WTC11 (cell line): ENCODE results near the gene CAPN1. TPM values are rescaled to one million over a fixed set of nuclear protein-coding genes. Genes with fewer than 3 reads are reported as not detected.

ENCODE experiments used
- ATAC-seq: fragments of 200-7000 bp; cut with Tn5 transposase; 2 replicates; pipeline ENCODE4 v1.10.0; 2021; ENCODE audit warnings: mild to moderate bottlenecking, moderate library complexity
- CTCF ChIA-PET: fragments of 300-600 bp; sonication (Branson Sonifier 250); formaldehyde crosslinking; loops from one replicate; lab custom pipeline; 2021; ENCODE audit warnings: antibody characterized with exemption; lab: Charles Lee
- POLR2A ChIA-PET: fragments of 350-600 bp; sonication (Branson Sonifier 250); formaldehyde crosslinking; loops from one replicate; lab custom pipeline; 2021; ENCODE audit warnings: antibody characterized with exemption; lab: Charles Lee
- DNase-seq: peaks from one replicate; pipeline ENCODE4 v3.0.0; 2021; ENCODE audit warnings: low spot score
- H3K27ac Mint-ChIP-seq: 2 replicates; pipeline ENCODE4 v1.8.0; 2021; ENCODE audit warnings: mixed read lengths
- H3K27me3 Mint-ChIP-seq: 2 replicates; pipeline ENCODE4 v1.8.0; 2021; ENCODE audit warnings: low read depth, mild to moderate bottlenecking, moderate library complexity, mixed read lengths
- H3K36me3 Mint-ChIP-seq: 2 replicates; pipeline ENCODE4 v1.8.0; 2021; ENCODE audit warnings: mixed read lengths
- H3K4me1 Mint-ChIP-seq: 2 replicates; pipeline ENCODE4 v1.8.0; 2022; ENCODE audit warnings: mixed read lengths
- H3K4me3 Mint-ChIP-seq: 2 replicates; pipeline ENCODE4 v1.8.0; 2021; ENCODE audit warnings: mild to moderate bottlenecking, moderate library complexity, mixed read lengths
- H3K9me3 Mint-ChIP-seq: 2 replicates; pipeline ENCODE4 v1.8.0; 2021; ENCODE audit warnings: mixed read lengths
- CREB1 ChIP-seq: sonication (generic); formaldehyde crosslinking; IDR thresholded peaks from 2 replicates; pipeline ENCODE4 v1.8.0; 2023; ENCODE audit warnings: mild to moderate bottlenecking, missing genetic modification reagents
- E2F1 ChIP-seq: sonication (generic); formaldehyde crosslinking; IDR thresholded peaks from 2 replicates; pipeline ENCODE4 v1.8.0; 2022; ENCODE audit warnings: mild to moderate bottlenecking, missing genetic modification reagents
- E2F5 ChIP-seq: sonication (generic); formaldehyde crosslinking; IDR thresholded peaks from 2 replicates; pipeline ENCODE4 v1.8.1; 2022; ENCODE audit warnings: mild to moderate bottlenecking, moderate library complexity, missing genetic modification reagents
- FOXK1 ChIP-seq: sonication (generic); formaldehyde crosslinking; IDR thresholded peaks from 2 replicates; pipeline ENCODE4 v1.8.0; 2022; ENCODE audit warnings: mild to moderate bottlenecking, moderate library complexity, missing genetic modification reagents
- FOXP1 ChIP-seq: sonication (generic); formaldehyde crosslinking; IDR thresholded peaks from 2 replicates; pipeline ENCODE4 v1.8.0; 2022; ENCODE audit warnings: missing genetic modification reagents, mild to moderate bottlenecking, moderate library complexity, borderline replicate concordance
- HMGA2 ChIP-seq: fragments of 250-450 bp; sonication (Bioruptor Pico); IDR thresholded peaks from 2 replicates; pipeline ENCODE4 v1.4.0; 2021; ENCODE audit warnings: mild to moderate bottlenecking, moderate library complexity
- IRF2 ChIP-seq: sonication (generic); formaldehyde crosslinking; IDR thresholded peaks from 2 replicates; pipeline ENCODE4 v1.8.0; 2022; ENCODE audit warnings: low read depth, missing genetic modification reagents, borderline replicate concordance
- MAX ChIP-seq: sonication (generic); formaldehyde crosslinking; IDR thresholded peaks from 2 replicates; pipeline ENCODE4 v1.8.0; 2022; ENCODE audit warnings: mild to moderate bottlenecking, missing genetic modification reagents
- NR2C2 ChIP-seq: sonication (generic); formaldehyde crosslinking; IDR thresholded peaks from 2 replicates; pipeline ENCODE4 v1.8.0; 2022; ENCODE audit warnings: mild to moderate bottlenecking, missing genetic modification reagents
- PRDM15 ChIP-seq: sonication (generic); formaldehyde crosslinking; IDR thresholded peaks from 2 replicates; pipeline ENCODE4 v1.8.0; 2022; ENCODE audit warnings: missing genetic modification reagents
- PRRX2 ChIP-seq: fragments of 250-450 bp; sonication (Bioruptor Pico); IDR thresholded peaks from 2 replicates; pipeline ENCODE4 v1.8.0; 2021; ENCODE audit warnings: mild to moderate bottlenecking
- SOX15 ChIP-seq: fragments of 250-450 bp; sonication (Bioruptor Pico); IDR thresholded peaks from 2 replicates; pipeline ENCODE4 v1.9.0; 2021; ENCODE audit warnings: mild to moderate bottlenecking
- TEAD1 ChIP-seq: sonication (generic); formaldehyde crosslinking; IDR thresholded peaks from 2 replicates; pipeline ENCODE4 v1.8.0; 2022; ENCODE audit warnings: mild to moderate bottlenecking, missing genetic modification reagents
- TEAD4 ChIP-seq: sonication (generic); formaldehyde crosslinking; IDR thresholded peaks from 2 replicates; pipeline ENCODE4 v1.8.0; 2022; ENCODE audit warnings: mild to moderate bottlenecking, missing genetic modification reagents
- USF1 ChIP-seq: sonication (generic); formaldehyde crosslinking; IDR thresholded peaks from 2 replicates; pipeline ENCODE4 v1.8.0; 2022; ENCODE audit warnings: mild to moderate bottlenecking, missing genetic modification reagents
- ZBTB21 ChIP-seq: sonication (generic); formaldehyde crosslinking; IDR thresholded peaks from 2 replicates; pipeline ENCODE4 v1.8.1; 2023; ENCODE audit warnings: mild to moderate bottlenecking, missing genetic modification reagents, borderline replicate concordance
- ZMAT4 ChIP-seq: fragments of 250-450 bp; sonication (Bioruptor Pico); IDR thresholded peaks from 2 replicates; pipeline ENCODE4 v1.9.0; 2021; ENCODE audit warnings: mild to moderate bottlenecking
- total RNA-seq: library from RNA; stranded (reverse); gene quantifications from 3 replicates; pipeline ENCODE4 v1.2.3, GENCODE V29; 2021
- TF ChIP-seq, protein P1 (sequence below): sonication (generic); formaldehyde crosslinking; IDR thresholded peaks from 2 replicates; pipeline ENCODE4 v1.8.1; 2022; ENCODE audit warnings: low read depth, mild to moderate bottlenecking, moderate library complexity, missing genetic modification reagents, borderline replicate concordance
- TF ChIP-seq, protein P2 (sequence below): sonication (generic); formaldehyde crosslinking; IDR thresholded peaks from 2 replicates; pipeline ENCODE4 v1.8.1; 2023; ENCODE audit warnings: mild to moderate bottlenecking, missing genetic modification reagents
- TF ChIP-seq, protein P3 (sequence below): sonication (generic); formaldehyde crosslinking; IDR thresholded peaks from 2 replicates; pipeline ENCODE4 v1.8.1; 2023; ENCODE audit warnings: mild to moderate bottlenecking, missing genetic modification reagents, moderate library complexity

CAPN1 gene
- total RNA-seq, 1 experiment from 2014 or later = 257 TPM

DNA sequence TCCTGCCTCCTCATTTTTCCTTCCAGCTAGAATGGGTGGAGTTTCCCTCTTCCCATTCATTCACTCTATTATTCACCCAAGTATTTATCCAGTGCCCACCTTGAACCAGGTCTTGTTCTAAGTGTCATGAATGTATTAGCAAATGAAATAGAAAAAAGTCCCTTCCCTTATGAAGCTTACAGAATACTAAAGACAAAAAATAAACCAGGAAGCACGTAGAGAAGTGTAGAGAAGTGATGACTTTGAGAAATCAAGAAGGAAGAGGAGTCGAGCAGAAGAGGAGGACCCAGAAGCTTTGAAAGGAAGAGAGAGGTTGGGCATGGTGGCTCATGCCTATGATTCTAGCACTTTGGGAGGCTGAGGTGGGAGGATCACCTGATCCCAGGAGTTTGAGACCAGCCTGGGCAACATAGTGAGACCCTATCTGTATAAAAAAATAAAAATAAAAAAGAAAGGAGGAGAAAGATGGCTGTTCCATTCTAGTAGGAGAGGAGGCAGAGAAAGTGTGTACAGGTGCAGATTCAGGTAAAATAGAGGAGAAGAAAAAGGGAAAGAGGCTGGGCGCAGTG, 30.3 kb upstream of the CAPN1 start (continued):
- TF ChIP-seq PRDM15 (CRISPR knock-in tag) (no peak), ZMAT4 (CRISPR knock-in tag) (no peak)

- Mint-ChIP-seq H3K27me3 (peaks cover 35% of the 10 kb centered on the region), H3K27ac (no peak overlapping the region), H3K36me3 (no peaks in the 10 kb centered on the region), H3K4me3 (no peak overlapping the region), H3K9me3 (peaks cover 4% of the 10 kb centered on the region), H3K4me1 (no peaks in the 10 kb centered on the region)
- POLR2A ChIA-PET = no interaction called here
- DNase-seq (no peak), ATAC-seq (no peak)
- CTCF ChIA-PET = no interaction called here
- TF ChIP-seq, protein P1, sequence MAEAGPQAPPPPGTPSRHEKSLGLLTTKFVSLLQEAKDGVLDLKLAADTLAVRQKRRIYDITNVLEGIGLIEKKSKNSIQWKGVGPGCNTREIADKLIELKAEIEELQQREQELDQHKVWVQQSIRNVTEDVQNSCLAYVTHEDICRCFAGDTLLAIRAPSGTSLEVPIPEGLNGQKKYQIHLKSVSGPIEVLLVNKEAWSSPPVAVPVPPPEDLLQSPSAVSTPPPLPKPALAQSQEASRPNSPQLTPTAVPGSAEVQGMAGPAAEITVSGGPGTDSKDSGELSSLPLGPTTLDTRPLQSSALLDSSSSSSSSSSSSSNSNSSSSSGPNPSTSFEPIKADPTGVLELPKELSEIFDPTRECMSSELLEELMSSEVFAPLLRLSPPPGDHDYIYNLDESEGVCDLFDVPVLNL (CRISPR knock-in tag) = no peak
- TF ChIP-seq, protein P2, sequence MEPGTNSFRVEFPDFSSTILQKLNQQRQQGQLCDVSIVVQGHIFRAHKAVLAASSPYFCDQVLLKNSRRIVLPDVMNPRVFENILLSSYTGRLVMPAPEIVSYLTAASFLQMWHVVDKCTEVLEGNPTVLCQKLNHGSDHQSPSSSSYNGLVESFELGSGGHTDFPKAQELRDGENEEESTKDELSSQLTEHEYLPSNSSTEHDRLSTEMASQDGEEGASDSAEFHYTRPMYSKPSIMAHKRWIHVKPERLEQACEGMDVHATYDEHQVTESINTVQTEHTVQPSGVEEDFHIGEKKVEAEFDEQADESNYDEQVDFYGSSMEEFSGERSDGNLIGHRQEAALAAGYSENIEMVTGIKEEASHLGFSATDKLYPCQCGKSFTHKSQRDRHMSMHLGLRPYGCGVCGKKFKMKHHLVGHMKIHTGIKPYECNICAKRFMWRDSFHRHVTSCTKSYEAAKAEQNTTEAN (CRISPR knock-in tag) = no peak
- TF ChIP-seq FOXK1 (CRISPR knock-in tag) (no peak), MAX (no peak), HMGA2 (CRISPR knock-in tag) (no peak), E2F1 (no peak), CREB1 (CRISPR knock-in tag) (no peak), ZBTB21 (CRISPR knock-in tag) (no peak), USF1 (CRISPR knock-in tag) (no peak), SOX15 (CRISPR knock-in tag) (no peak), TEAD1 (CRISPR knock-in tag) (no peak), E2F5 (CRISPR knock-in tag) (no peak), PRRX2 (CRISPR knock-in tag) (no peak), NR2C2 (CRISPR knock-in tag) (no peak), IRF2 (CRISPR knock-in tag) (no peak), TEAD4 (CRISPR knock-in tag) (no peak), FOXP1 (CRISPR knock-in tag) (no peak), PRDM15 (CRISPR knock-in tag) (no peak)
- TF ChIP-seq, protein P3, sequence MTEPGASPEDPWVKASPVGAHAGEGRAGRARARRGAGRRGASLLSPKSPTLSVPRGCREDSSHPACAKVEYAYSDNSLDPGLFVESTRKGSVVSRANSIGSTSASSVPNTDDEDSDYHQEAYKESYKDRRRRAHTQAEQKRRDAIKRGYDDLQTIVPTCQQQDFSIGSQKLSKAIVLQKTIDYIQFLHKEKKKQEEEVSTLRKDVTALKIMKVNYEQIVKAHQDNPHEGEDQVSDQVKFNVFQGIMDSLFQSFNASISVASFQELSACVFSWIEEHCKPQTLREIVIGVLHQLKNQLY (CRISPR knock-in tag) = no peak
Measured at GRCh38 chr11:65152122-65152521, 29.6 kb upstream of the CAPN1 start.
